Thyroid gland (tissue), 4 donors: ENCODE measurements around the gene SLC2A13.

Experiments
- POLR2A ChIP-seq, 2 donors: fragments of 450-650 bp; IDR thresholded peaks; one replicate each; pipeline ENCODE4 v1.6.1; 2017; ENCODE audit warnings: antibody characterized with exemption in 2 of 2, mild to moderate bottlenecking in 2 of 2, moderate library complexity in 1 of 2
- TF ChIP-seq, protein P1 (sequence below), 6 experiments: fragments of 200-600 bp in 3 of 6; fragments of 450-650 bp in 3 of 6; sonication (generic) in 3 of 6; IDR thresholded peaks; one replicate each; pipeline ENCODE4 v1.5.1; 2016 to 2019; ENCODE audit warnings: antibody characterized with exemption in 6 of 6, mild to moderate bottlenecking in 2 of 6, inconsistent platforms in 1 of 6, moderate library complexity in 1 of 6

DNA sequence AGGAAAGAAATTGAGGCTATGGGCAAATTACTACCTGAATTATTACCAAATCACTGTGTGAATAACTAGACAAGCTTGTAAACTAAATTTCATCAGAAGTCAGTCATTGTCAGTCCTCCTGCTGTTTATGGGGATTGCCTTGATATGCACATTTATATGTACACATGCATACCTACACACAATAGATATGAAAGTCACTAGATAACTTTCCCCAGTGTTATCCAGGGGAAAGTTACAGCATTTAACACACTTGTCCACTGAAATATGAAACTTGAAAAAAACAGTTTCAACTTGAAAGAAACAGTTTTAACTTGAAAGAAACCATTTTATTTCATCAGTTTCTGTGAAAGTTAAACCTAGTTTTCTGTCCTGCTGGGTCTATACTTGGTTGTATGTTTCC is 199.6 kb downstream of the SLC2A13 start:
- TF ChIP-seq, protein P1, sequence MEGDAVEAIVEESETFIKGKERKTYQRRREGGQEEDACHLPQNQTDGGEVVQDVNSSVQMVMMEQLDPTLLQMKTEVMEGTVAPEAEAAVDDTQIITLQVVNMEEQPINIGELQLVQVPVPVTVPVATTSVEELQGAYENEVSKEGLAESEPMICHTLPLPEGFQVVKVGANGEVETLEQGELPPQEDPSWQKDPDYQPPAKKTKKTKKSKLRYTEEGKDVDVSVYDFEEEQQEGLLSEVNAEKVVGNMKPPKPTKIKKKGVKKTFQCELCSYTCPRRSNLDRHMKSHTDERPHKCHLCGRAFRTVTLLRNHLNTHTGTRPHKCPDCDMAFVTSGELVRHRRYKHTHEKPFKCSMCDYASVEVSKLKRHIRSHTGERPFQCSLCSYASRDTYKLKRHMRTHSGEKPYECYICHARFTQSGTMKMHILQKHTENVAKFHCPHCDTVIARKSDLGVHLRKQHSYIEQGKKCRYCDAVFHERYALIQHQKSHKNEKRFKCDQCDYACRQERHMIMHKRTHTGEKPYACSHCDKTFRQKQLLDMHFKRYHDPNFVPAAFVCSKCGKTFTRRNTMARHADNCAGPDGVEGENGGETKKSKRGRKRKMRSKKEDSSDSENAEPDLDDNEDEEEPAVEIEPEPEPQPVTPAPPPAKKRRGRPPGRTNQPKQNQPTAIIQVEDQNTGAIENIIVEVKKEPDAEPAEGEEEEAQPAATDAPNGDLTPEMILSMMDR (IDR thresholded peaks at IDR 0.05) = no peak
- no peak for TF ChIP-seq POLR2A (IDR thresholded peaks at IDR 0.05)
